Embryonic facial prominence (tissue), 1 donor: ENCODE results near the gene RPRD1B.
"Not testable (repeated sequence)": the region's sequence is repeated elsewhere in the genome, so short reads cannot be mapped to it uniquely, and the experiment has no call there.

Experiments
- DNase-seq: peaks from one replicate; pipeline ENCODE4 v3.0.0-alpha.2; 2016; ENCODE audit errors: extremely low spot score

The RPRD1B gene

DNA sequence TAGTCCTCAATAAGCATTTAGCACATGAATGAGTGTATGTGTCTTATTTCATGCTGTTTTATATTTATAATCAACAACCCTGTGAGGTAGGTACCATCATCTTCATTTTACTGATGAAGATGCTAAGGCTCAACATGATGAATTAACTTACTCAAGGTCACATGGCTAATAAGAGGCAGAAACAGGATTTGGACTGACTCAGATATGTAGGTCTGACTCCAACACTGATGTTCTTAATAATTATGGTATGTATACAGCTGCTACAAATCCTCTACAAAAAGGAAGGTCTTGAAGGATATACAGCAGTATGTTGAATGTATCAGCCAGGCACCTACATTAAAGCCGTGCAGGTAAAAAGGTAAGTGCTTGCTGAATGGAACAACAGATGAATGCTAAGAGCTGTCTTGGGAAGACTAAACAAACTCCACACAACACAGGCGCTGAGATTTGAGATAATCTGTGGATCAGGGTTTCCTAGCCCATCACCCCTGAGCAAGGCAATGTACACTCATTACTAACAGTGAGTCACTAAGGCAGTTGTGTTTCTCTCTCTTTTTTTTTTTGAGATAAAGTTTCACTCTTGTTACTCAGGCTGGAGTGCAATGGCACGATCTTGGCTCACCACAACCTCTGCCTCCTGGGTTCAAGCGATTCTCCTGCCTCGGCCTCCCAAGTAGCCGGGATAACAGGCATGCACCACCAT is 32.2 kb upstream of the RPRD1B start:
- no peak for DNase-seq

GRCh38 chr20:38001981-38002380 is 31.6 kb upstream of the RPRD1B start:
- DNase-seq: no peak

DNA sequence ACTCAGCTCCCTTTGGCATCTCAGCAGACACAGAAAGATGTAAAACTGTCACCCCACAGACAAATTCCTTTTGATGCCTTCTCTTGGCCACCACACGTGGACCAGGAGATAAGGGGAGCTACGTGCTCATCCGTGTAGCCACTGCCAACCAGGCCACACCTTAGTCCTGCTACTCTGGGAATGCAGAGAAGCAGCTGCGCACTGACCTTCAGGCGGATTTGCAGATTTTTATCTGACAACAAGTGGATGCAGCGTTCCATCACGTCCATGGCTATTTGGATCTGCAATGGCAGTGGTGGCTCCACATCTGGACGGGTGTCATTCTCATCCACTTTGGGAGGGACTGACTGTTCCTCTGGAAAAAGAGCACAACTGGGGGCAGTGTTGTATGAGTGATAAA is 31.1 kb upstream of the RPRD1B start:
- no peak for DNase-seq

DNA sequence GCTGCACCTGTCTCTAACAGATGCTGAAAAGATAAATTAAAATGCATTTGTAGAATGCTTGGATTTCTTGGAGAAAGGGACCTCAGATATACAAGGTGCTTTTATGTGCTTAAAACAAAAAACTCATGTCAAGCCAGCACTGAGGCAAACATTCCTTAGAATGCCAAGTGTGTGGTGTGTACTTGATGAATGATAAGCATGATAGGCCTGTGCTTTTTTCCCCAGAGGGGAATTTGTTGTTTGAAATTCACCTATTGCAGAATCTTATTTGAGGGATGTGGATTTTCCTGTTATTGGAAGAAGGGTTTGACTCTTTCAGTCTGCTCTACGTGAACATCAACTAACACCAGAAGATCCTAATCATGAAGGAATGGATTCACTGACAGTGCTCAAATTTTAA is 29.1 kb upstream of the RPRD1B start:
- DNase-seq: no peak

GRCh38 chr20:38005903-38006302 is 27.6 kb upstream of the RPRD1B start:
- no peak for DNase-seq

DNA sequence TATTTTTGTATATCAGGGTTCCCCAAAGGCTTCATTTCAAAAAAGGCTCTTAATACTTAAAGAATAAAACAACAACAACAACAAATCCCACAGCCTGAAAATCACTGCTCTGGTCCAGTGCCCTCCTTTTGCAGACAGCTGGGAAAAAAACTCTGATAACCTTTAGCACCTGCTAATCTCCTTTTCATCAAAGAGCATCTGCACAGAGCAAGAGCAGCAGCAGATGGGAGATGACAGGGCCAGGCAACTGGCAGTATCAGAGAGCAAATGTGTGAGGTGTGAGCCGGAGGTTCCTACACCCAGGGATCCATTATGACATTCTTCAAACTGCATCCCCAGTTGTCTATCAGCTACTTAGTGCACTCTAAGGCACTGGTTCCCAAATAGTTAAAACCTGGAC is 26.0 kb upstream of the RPRD1B start:
- no peak for DNase-seq

DNA sequence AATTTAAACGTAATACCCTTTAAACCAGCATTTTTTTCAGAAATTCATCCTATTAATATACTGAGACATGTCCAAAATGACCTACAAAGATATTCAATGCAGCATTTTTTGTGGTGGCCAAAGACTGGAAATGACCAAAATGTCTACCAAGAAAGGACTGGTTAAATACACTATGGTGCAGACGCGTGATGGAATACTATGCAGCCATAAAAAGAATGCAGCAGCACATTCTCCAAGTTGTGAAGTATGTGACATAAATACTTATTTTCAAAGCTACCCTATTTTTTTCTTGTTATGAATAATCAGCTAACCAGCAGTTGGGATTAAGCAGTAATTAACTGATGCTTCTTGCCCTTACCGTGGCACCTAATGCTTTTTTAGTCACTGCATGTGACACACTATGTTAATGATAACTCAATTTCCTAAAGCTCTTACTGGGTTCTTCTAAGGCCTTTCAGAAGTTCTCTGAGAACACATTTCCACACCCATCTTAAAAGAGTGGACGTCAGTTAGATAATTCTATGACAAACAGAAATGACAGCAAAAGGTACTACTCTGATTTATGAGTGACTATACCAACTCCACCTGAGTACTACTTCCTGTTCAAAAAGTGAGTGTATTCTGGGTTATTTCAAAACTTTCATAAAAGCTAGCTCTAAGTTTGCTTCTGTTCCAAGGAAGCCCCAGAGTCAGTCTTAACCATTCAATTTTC is 25.2 kb upstream of the RPRD1B start:
- DNase-seq: no peak

DNA sequence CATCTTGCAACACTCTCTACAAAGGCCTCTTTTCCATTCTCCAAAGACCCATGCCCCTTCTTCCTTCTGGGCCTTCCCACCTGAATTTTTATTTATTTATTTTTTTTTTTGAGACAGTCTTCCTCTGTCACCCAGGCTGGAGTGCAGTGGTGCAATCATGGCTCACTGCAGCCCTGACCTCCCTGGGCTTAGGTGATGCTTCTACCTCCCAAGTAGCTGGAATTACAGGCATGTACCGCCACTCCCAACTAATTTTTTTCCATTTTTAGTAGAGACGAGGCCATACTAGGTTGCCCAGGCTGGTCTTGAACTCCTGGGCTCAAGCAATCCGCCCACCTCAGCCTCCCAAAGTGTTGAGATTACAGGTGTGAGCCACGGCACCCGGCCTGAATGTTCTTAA is 24.1 kb upstream of the RPRD1B start:
- not testable (repeated sequence) for DNase-seq

GRCh38 chr20:38011696-38012095 is 21.9 kb upstream of the RPRD1B start:
- DNase-seq: no peak

DNA sequence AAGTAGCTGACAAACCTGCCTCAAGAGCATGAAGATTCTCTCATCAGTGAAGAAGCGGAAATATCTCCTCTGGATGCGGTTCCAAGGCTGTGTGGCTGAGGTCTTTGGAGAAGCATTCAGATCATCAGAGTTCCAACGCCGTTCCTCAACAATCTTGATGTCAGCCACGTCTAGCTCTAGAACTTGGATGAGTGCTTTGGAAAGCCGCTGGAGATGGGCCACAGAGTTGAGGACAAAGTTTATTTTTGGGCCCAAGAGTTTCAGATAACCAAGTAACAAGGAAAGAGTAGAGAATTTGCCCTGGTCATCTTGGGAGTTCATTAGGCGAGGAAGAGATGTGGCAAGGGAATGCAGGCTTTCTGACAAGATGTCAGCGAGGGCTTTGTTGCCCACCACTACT is 21.2 kb upstream of the RPRD1B start:
- DNase-seq: no peak

- DNase-seq: no peak
These were observed 19.7 kb upstream of the RPRD1B start for GRCh38 chr20:38013887-38014286.

GRCh38 chr20:38017959-38018358 is 15.6 kb upstream of the RPRD1B start:
- no peak for DNase-seq

GRCh38 chr20:38018385-38018784 is 15.2 kb upstream of the RPRD1B start:
- DNase-seq: no peak

GRCh38 chr20:38021087-38021772 is 12.3 kb upstream of the RPRD1B start:
- DNase-seq: no peak

- peak; percentile 26 for DNase-seq
These were observed 10.2 kb upstream of the RPRD1B start for GRCh38 chr20:38023181-38024001.

DNA sequence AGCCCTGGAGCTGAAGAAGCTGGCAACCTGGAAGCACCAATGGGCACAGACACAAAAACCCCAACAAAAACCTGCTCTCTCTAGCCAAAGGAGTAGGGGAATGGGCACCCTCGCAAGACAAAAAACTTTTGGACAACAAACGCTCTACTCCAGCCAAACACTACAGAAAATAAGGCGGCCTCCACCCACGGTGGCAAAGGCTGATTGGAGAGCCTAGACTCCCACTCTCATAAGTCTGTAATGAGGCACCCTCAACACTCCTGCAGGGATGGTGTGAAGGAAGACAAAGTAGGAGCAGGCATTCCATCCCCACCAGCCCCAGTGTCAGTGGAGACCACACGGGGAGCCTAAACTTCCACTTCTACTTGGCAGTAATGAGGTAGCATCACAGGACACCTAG is 9.1 kb upstream of the RPRD1B start:
- no peak for DNase-seq

DNA sequence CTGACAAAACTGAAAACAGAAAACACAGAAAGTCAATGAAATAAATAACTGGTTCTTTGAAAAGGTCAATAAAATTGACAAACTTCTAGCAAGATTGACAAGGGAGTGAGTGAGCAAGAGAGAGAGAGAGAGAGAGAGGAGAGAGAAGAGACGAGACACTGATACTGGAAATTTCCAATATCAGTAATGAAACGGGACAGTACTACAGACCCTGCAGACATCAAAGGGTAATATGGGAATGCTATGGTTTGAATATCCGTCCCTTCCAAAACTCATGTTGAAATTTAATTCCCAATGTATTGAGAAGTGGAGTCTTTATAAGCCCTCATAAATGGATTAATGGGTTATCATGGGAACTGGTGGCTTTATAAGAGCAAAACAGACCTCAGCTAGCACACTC is 4.1 kb upstream of the RPRD1B start:
- no peak for DNase-seq

DNA sequence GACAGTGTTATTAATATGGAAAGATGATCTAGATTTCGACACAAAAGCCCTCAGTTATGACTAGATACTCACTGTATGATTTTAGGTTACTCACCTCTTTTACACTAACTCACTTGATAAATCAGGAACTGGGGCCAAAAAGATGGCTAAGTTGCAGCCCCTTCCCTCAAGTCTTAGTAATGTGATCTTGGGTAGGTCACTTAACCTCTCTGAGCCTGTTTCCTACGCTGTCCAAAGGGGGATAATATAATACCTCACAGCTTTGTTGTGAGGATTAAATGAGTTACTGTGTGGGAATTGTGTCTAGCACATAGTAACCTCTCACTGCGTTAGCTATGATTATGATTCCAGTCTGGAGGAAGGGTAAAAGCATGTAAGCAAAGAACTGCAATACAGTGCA is 1.6 kb upstream of the RPRD1B start:
- DNase-seq: no peak

DNA sequence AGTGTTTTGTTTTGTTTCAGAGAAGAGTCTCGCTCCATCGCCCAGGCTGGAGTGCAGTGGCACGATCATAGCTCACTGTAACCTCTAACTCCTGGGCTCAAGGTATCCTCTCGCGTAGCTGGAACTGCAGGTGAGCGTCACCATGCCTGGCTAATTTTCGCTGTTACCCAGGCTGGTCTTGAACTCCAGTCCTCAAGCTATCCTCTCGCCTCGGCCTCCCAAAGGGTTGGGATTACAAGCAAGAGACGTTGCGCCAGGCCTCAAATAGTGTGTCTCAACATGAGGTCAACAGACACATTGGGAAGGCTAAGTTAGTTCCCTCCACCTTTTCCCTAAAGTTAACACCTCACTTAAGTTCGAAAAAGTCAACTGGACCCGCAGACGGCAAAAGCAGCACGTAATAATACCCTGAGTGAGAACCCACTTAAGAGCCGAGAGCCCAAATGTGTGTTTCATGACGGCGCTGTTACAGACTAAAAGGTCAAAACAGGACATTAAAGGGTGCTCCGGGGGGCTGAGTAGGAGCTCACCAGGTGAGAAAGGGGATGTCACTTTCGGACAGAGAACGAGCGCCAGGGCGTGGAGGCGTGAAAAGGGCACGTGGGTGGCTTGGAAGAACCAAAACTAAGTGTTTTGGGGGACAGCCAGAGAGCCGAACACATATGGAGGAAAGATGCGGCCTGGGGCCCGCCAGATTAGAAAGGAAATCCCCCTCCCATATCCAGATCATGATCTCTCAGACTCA is 789 bp upstream of the RPRD1B start:
- DNase-seq: no peak

GRCh38 chr20:38034108-38034649 is 633 bp downstream of the RPRD1B start:
- DNase-seq: no peak

GRCh38 chr20:38034961-38035360 is 1.4 kb downstream of the RPRD1B start:
- no peak for DNase-seq
